Measurements from ENCODE around the gene GLI3. TPM values are rescaled to one million over a fixed set of nuclear protein-coding genes. Genes with fewer than 3 reads are reported as not detected.

GLI3 gene
- total and polyA plus RNA-seq, 2 of the 8 experiments (the other 6 are each of a cell fraction or from before 2014, with no cell fraction given), result 8.0 to 31.1 TPM

DNA sequence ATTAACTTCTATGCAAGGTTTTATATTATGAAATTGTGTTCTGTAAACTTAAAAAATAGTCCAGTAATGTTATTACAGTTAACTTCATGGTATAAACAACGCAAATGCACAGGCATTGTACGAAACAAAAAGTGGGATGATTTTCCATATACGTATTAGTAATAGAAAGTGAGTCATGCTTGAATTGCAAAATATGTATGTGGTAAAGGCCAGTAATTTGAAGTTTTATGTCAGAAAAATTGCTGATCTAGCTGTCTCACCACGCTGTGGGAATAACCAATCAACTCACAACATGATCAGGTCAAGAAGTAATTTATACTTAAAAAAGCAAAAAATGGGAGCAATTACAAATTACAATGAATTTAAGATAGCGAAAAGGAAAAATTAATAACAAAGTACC lies 37.0 kb upstream of the GLI3 start (continued):
- TF ChIP-seq POU5F1 (IDR thresholded peaks at IDR 0.05; ENCODE audit: low read depth, low read length), result no peak
- no peak for TF ChIP-seq CBX5 (IDR thresholded peaks at IDR 0.05; ENCODE audit: low read depth, low read length)
- TF ChIP-seq, protein P1, sequence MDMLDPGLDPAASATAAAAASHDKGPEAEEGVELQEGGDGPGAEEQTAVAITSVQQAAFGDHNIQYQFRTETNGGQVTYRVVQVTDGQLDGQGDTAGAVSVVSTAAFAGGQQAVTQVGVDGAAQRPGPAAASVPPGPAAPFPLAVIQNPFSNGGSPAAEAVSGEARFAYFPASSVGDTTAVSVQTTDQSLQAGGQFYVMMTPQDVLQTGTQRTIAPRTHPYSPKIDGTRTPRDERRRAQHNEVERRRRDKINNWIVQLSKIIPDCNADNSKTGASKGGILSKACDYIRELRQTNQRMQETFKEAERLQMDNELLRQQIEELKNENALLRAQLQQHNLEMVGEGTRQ (IDR thresholded peaks at IDR 0.05; ENCODE audit: low read length), result no peak
- TF ChIP-seq RXRA (IDR thresholded peaks at IDR 0.05; ENCODE audit: insufficient read depth, low read depth, low read length), result no peak
- no peak for TF ChIP-seq RBBP5 (IDR thresholded peaks at IDR 0.05; ENCODE audit: borderline replicate concordance, low read depth, low read length)
